H1 (cell line): Measurements from ENCODE around the gene PLXDC2. TPM values are rescaled to one million over a fixed set of nuclear protein-coding genes. Genes with fewer than 3 reads are reported as not detected.

ENCODE experiments used
- CTCF ChIA-PET: fragments of 300-600 bp; sonication (Branson Sonifier 250); formaldehyde crosslinking; loops from one replicate; lab custom pipeline; 2021; ENCODE audit not compliant: partially characterized antibody; lab: Charles Lee
- POLR2A ChIA-PET: fragments of 300-600 bp; sonication (Branson Sonifier 250); formaldehyde crosslinking; loops from one replicate; lab custom pipeline; 2021; ENCODE audit warnings: inconsistent platforms; ENCODE audit not compliant: partially characterized antibody; lab: Charles Lee
- DNase-seq, 2 experiments: peaks; one replicate each; pipeline versions ENCODE4 v3.0.0 to v3.0.0-alpha.2; 2010 to 2022; ENCODE audit warnings: low spot score in 2 of 2, low read depth in 1 of 2, mixed read lengths in 1 of 2
- FAIRE-seq: peaks from 2 replicates; lab custom pipeline; 2011; peaks lifted over from hg19 to GRCh38; lab: Jason Lieb, UNC
- H2AFZ ChIP-seq: 2 replicates; pipeline ENCODE4 v1.8.1; 2012; ENCODE audit warnings: low read length, inconsistent platforms
- H2AK5ac ChIP-seq: 2 replicates; pipeline ENCODE4 v1.6.1; 2013; ENCODE audit warnings: low read depth, low read length
- H2BK120ac ChIP-seq: replicated peaks from 2 replicates; pipeline ENCODE3; 2013; ENCODE audit warnings: low read depth, low read length, inconsistent platforms
- H2BK12ac ChIP-seq: 2 replicates; pipeline ENCODE4 v1.6.1; 2013; ENCODE audit warnings: low read depth, low read length
- H2BK15ac ChIP-seq: 2 replicates; pipeline ENCODE4 v1.6.1; 2013; ENCODE audit warnings: low read length
- H2BK20ac ChIP-seq: 2 replicates; pipeline ENCODE4 v1.6.1; 2013; ENCODE audit warnings: low read length
- H2BK5ac ChIP-seq: 2 replicates; pipeline ENCODE4 v1.6.1; 2013; ENCODE audit warnings: low read depth, low read length
- H3K14ac ChIP-seq: 2 replicates; pipeline ENCODE4 v1.6.1; 2013; ENCODE audit warnings: inconsistent platforms; ENCODE audit not compliant: insufficient read length
- H3K18ac ChIP-seq: 2 replicates; pipeline ENCODE4 v1.6.1; 2013; ENCODE audit warnings: low read length; ENCODE audit errors: extremely low read depth
- H3K23ac ChIP-seq: 2 replicates; pipeline ENCODE4 v1.6.1; 2013; ENCODE audit warnings: inconsistent platforms; ENCODE audit not compliant: insufficient read length
- H3K23me2 ChIP-seq: 2 replicates; pipeline ENCODE4 v1.6.1; 2013; ENCODE audit warnings: low read depth, low read length
- H3K27ac ChIP-seq: 2 replicates; pipeline ENCODE4 v1.6.1; 2011; ENCODE audit warnings: low read depth, low read length, inconsistent platforms
- H3K27me3 ChIP-seq, 4 experiments: replicated peaks in 1 of 4; 1 replicate in 1 of 4; 2 replicates in 3 of 4; pipeline versions ENCODE4 v1.6.1 to v1.8.1; 2011 to 2013; ENCODE audit warnings: low read length in 3 of 4, mild to moderate bottlenecking in 3 of 4, inconsistent platforms in 2 of 4, mixed read lengths in 2 of 4, moderate library complexity in 1 of 4; ENCODE audit not compliant: control insufficient read depth in 3 of 4, insufficient read depth in 3 of 4; ENCODE audit errors: extremely low read depth in 1 of 4
- H3K36me3 ChIP-seq, 4 experiments: 2 replicates each; pipeline versions ENCODE4 v1.6.1 to v1.8.1; 2011 to 2013; ENCODE audit warnings: mild to moderate bottlenecking in 4 of 4, low read length in 3 of 4, moderate library complexity in 2 of 4, control low read depth in 1 of 4, inconsistent platforms in 1 of 4; ENCODE audit not compliant: insufficient read depth in 4 of 4, control insufficient read depth in 2 of 4
- H3K4ac ChIP-seq: replicated peaks from 2 replicates; pipeline ENCODE3; 2013; ENCODE audit warnings: low read length, low read depth, mixed read lengths, inconsistent platforms; ENCODE audit not compliant: insufficient read length
- H3K4me1 ChIP-seq, 4 experiments: replicated peaks in 1 of 4; 1 replicate in 1 of 4; 2 replicates in 3 of 4; pipeline versions ENCODE4 v1.6.1 to v1.8.1; 2011 to 2013; ENCODE audit warnings: low read length in 3 of 4, inconsistent platforms in 2 of 4, mixed read lengths in 1 of 4; ENCODE audit not compliant: insufficient read depth in 4 of 4, control insufficient read depth in 3 of 4
- H3K4me2 ChIP-seq, 2 experiments: 2 replicates each; pipeline versions ENCODE4 v1.6.1 to v1.8.1; 2011 to 2013; ENCODE audit warnings: low read depth in 2 of 2, low read length in 2 of 2, control low read depth in 1 of 2, inconsistent platforms in 1 of 2, mild to moderate bottlenecking in 1 of 2; ENCODE audit not compliant: insufficient read depth in 1 of 2
- H3K4me3 ChIP-seq, 4 experiments: fragments of 200-600, 300-600 bp in 1 of 4; sonication (generic), shearing (Covaris generic), sonication (Bioruptor Twin) in 1 of 4; 2 replicates each; pipeline versions ENCODE4 v1.5.1 to v1.8.1; 2011 to 2016; ENCODE audit warnings: low read length in 4 of 4, low read depth in 3 of 4, control low read depth in 2 of 4, inconsistent platforms in 2 of 4, mild to moderate bottlenecking in 2 of 4, mixed read lengths in 1 of 4, moderate library complexity in 1 of 4; ENCODE audit not compliant: insufficient read depth in 2 of 4; ENCODE audit errors: extremely low read depth in 1 of 4
- H3K56ac ChIP-seq: replicated peaks from 2 replicates; pipeline ENCODE3; 2013; ENCODE audit warnings: low read depth, mild to moderate bottlenecking, mixed read lengths, low read length, inconsistent platforms; ENCODE audit not compliant: insufficient read length
- H3K79me1 ChIP-seq: 2 replicates; pipeline ENCODE4 v1.6.1; 2013; ENCODE audit warnings: low read depth, low read length, control low read depth
- H3K79me2 ChIP-seq, 2 experiments: 2 replicates each; pipeline versions ENCODE4 v1.6.1 to v1.8.1; 2012 to 2013; ENCODE audit warnings: low read length in 2 of 2, mild to moderate bottlenecking in 2 of 2, inconsistent platforms in 1 of 2; ENCODE audit not compliant: insufficient read depth in 2 of 2, control insufficient read depth in 1 of 2
- H3K9ac ChIP-seq, 4 experiments: replicated peaks in 1 of 4; 1 replicate in 1 of 4; 2 replicates in 3 of 4; pipeline versions ENCODE4 v1.6.1 to v1.8.1; 2011 to 2013; ENCODE audit warnings: low read depth in 3 of 4, low read length in 3 of 4, control low read depth in 2 of 4, mild to moderate bottlenecking in 2 of 4, moderate library complexity in 2 of 4, inconsistent platforms in 1 of 4; ENCODE audit errors: extremely low read depth in 1 of 4
- H3K9me3 ChIP-seq, 2 experiments: 2 replicates each; pipeline versions ENCODE4 v1.6.1 to v1.8.1; 2012 to 2013; ENCODE audit warnings: mild to moderate bottlenecking in 2 of 2, moderate library complexity in 2 of 2, control low read depth in 1 of 2, inconsistent platforms in 1 of 2, low read depth in 1 of 2, low read length in 1 of 2, mixed read lengths in 1 of 2; ENCODE audit not compliant: insufficient read depth in 2 of 2
- H4K20me1 ChIP-seq, 2 experiments: replicated peaks in 1 of 2; 2 replicates each; pipeline versions ENCODE3 to v1.8.1; 2011 to 2013; ENCODE audit warnings: inconsistent platforms in 2 of 2, low read length in 2 of 2, mild to moderate bottlenecking in 1 of 2; ENCODE audit not compliant: insufficient read depth in 2 of 2, control insufficient read depth in 1 of 2
- H4K5ac ChIP-seq: 2 replicates; pipeline ENCODE4 v1.6.1; 2013; ENCODE audit warnings: low read length, low read depth, mixed read lengths, inconsistent platforms; ENCODE audit not compliant: insufficient read length
- H4K8ac ChIP-seq: 2 replicates; pipeline ENCODE4 v1.8.0; 2013; ENCODE audit warnings: mild to moderate bottlenecking, moderate library complexity, low read length, inconsistent platforms; ENCODE audit not compliant: insufficient read depth; ENCODE audit errors: extremely low read depth
- H4K91ac ChIP-seq: replicated peaks from 2 replicates; pipeline ENCODE3; 2013; ENCODE audit warnings: low read length, mixed read lengths, inconsistent platforms; ENCODE audit not compliant: insufficient read length
- EGR1 ChIP-seq: IDR thresholded peaks from 2 replicates; pipeline ENCODE4 v1.6.1; 2011; ENCODE audit warnings: low read depth, low read length, borderline replicate concordance
- EP300 ChIP-seq, 2 experiments: IDR thresholded peaks; 1 replicate in 1 of 2; 2 replicates in 1 of 2; pipeline ENCODE4 v1.6.1; 2011 to 2012; ENCODE audit warnings: low read depth in 2 of 2, low read length in 2 of 2, mild to moderate bottlenecking in 2 of 2, borderline replicate concordance in 1 of 2, inconsistent platforms in 1 of 2, moderate library complexity in 1 of 2
- EZH2 ChIP-seq: fragments of 200-600 bp; sonication (generic); IDR thresholded peaks from 2 replicates; pipeline ENCODE4 v1.7.1; 2012; ENCODE audit warnings: low read depth, mild to moderate bottlenecking, moderate library complexity, low read length, inconsistent platforms; ENCODE audit not compliant: severe bottlenecking
- GABPA ChIP-seq: IDR thresholded peaks from 2 replicates; pipeline ENCODE4 v1.6.1; 2011; ENCODE audit warnings: mild to moderate bottlenecking, low read length, moderate library complexity, borderline replicate concordance; ENCODE audit not compliant: insufficient read depth
- JUN ChIP-seq: IDR thresholded peaks from 2 replicates; pipeline ENCODE4 v1.6.1; 2011; ENCODE audit warnings: low read depth, mild to moderate bottlenecking, improper control_type of control experiment, low read length
- KDM4A ChIP-seq: IDR thresholded peaks from one replicate; pipeline ENCODE4 v1.7.1; 2012; ENCODE audit warnings: low read depth, mild to moderate bottlenecking, moderate library complexity, low read length, inconsistent platforms; ENCODE audit not compliant: severe bottlenecking
- PHF8 ChIP-seq: fragments of 200-600 bp; sonication (generic); conservative IDR thresholded peaks from 2 replicates; pipeline ENCODE4 v1.7.1; 2012; ENCODE audit warnings: low read depth, mild to moderate bottlenecking, inconsistent platforms, low read length, moderate library complexity
- POLR2A ChIP-seq, 2 experiments: IDR thresholded peaks; 1 replicate in 1 of 2; 2 replicates in 1 of 2; pipeline ENCODE4 v1.6.1; 2011; ENCODE audit warnings: low read depth in 2 of 2, low read length in 2 of 2, mild to moderate bottlenecking in 2 of 2; ENCODE audit errors: control extremely low read depth in 1 of 2
- RAD21 ChIP-seq, 2 experiments: IDR thresholded peaks in 1 of 2; conservative IDR thresholded peaks in 1 of 2; 2 replicates each; pipeline ENCODE4 v1.6.1; 2011; ENCODE audit warnings: low read depth in 2 of 2, low read length in 2 of 2, improper control_type of control experiment in 1 of 2, inconsistent platforms in 1 of 2, mild to moderate bottlenecking in 1 of 2, moderate library complexity in 1 of 2
- RXRA ChIP-seq: IDR thresholded peaks from 2 replicates; pipeline ENCODE4 v1.6.1; 2011; ENCODE audit warnings: low read depth, mild to moderate bottlenecking, low read length, moderate library complexity; ENCODE audit not compliant: insufficient read depth
- TBP ChIP-seq: IDR thresholded peaks from 2 replicates; pipeline ENCODE4 v1.6.1; 2011; ENCODE audit warnings: low read depth, low read length, improper control_type of control experiment
- TCF12 ChIP-seq: IDR thresholded peaks from 2 replicates; pipeline ENCODE4 v1.6.1; 2011; ENCODE audit warnings: low read depth, mild to moderate bottlenecking, low read length
- YY1 ChIP-seq: IDR thresholded peaks from 2 replicates; pipeline ENCODE4 v1.6.1; 2011; ENCODE audit warnings: low read depth, mild to moderate bottlenecking, low read length
- WGBS, 2 experiments: shearing (Covaris generic) in 1 of 2; methylation state at CpG; one replicate each; pipeline versions ENCODE4 v1.1.6 to v1.1.7; 2013 to 2015; ENCODE audit warnings: low lambda C conversion rate in 2 of 2, mixed read lengths in 2 of 2, inconsistent platforms in 1 of 2, low coverage in 1 of 2, missing lambda C conversion rate in 1 of 2; ENCODE audit not compliant: insufficient replicate concordance in 2 of 2, insufficient coverage in 1 of 2, insufficient read length in 1 of 2; ENCODE audit errors: extremely low coverage in 1 of 2, missing lambda C conversion rate in 1 of 2; 5-methylcytosine and 5-hydroxymethylcytosine counted together
- polyA plus RNA-seq, 7 experiments: library from polyadenylated mRNA; depleted of rRNA in 3 of 7; stranded (reverse) in 5 of 7; unstranded in 2 of 7; fragments of >200 nt in 5 of 7; fragments of 200-250 nt in 2 of 7; gene quantifications; 1 replicate in 5 of 7; 2 replicates in 1 of 7; 4 replicates in 1 of 7; pipeline versions ENCODE4 v1.2.1 to v1.2.3, GENCODE V29; 2011 to 2013; ENCODE audit warnings: missing spikeins in 2 of 7, mixed read lengths in 2 of 7
- total RNA-seq: library from RNA; stranded (reverse); fragmentation: NEBNext Ultra II Directional; extraction: Animal tissue kit (Norgen Biotek cat#: 25700); gene quantifications from 2 replicates; pipeline ENCODE4 v1.2.1, GENCODE V29; 2021
- TF ChIP-seq, protein P1 (sequence below): IDR thresholded peaks from 2 replicates; pipeline ENCODE4 v1.6.1; 2012; ENCODE audit warnings: inconsistent platforms

The PLXDC2 gene
- total and polyA plus RNA-seq, 2 of the 8 experiments (the other 6 are each of a cell fraction or from before 2014, with no cell fraction given) = 23.0 to 40.5 TPM

- Histone ChIP-seq H4K8ac (no peak overlapping the region), H2BK12ac (no peak overlapping the region), H4K5ac (no peak overlapping the region), H4K20me1 (no peaks in the 10 kb centered on the region), H3K4ac (no peak overlapping the region), H3K27ac (no peak overlapping the region), H2BK15ac (no peak overlapping the region), H3K4me1 (no peaks in the 10 kb centered on the region), H3K4me2 (no peak overlapping the region), H3K36me3 (peaks cover 0 to 4% (median 0%) of the 10 kb centered on the region in 4 experiments; a peak in 1 of 8 replicates), H3K23ac (no peak overlapping the region), H2BK120ac (no peak overlapping the region), H3K9ac (no peak overlapping the region), H3K9me3 (peaks cover 0 to 4% of the 10 kb centered on the region in 2 experiments; a peak in 2 of 4 replicates), H3K23me2 (no peaks in the 10 kb centered on the region; the same call in 1 of the 2 replicates), H2AFZ (no peak overlapping the region), H4K91ac (no peak overlapping the region), H3K79me2 (no peaks in the 10 kb centered on the region), H3K79me1 (no peaks in the 10 kb centered on the region), H3K4me3 (no peak overlapping the region), H3K56ac (no peak overlapping the region), H3K18ac (no peak overlapping the region), H2AK5ac (no peak overlapping the region), H3K27me3 (no peaks in the 10 kb centered on the region), H3K14ac (no peak overlapping the region), H2BK20ac (no peak overlapping the region), H2BK5ac (no peak overlapping the region)
- DNase-seq = no peak
- ChIA-PET POLR2A (no interaction called here), CTCF (interaction anchor here (0.6 kb wide), 1 partner anchor 67 kb away, joined by 3 read pairs; no protein-coding TSS in a partner anchor)
- no peak for FAIRE-seq
- 95% methylated on average over 3 of the region's 3 CpGs; no CpG with 5 or more reads in 1 of the 2 experiments for WGBS, 2 experiments
- no peak for TF ChIP-seq TBP
- no peak for TF ChIP-seq GABPA
- no peak for TF ChIP-seq EP300 (IDR thresholded peaks at IDR 0.05; ENCODE audit: borderline replicate concordance in 1 of 2, low read depth in 2 of 2, low read length in 2 of 2)
- TF ChIP-seq KDM4A = no peak
- TF ChIP-seq PHF8 = no peak
- no peak for TF ChIP-seq RAD21 (IDR thresholded peaks at IDR 0.05 in 1 of 2, conservative IDR thresholded peaks at IDR 0.05 in 1 of 2; ENCODE audit: low read depth in 2 of 2, low read length in 2 of 2)
- no peak for TF ChIP-seq YY1
- TF ChIP-seq, protein P1, sequence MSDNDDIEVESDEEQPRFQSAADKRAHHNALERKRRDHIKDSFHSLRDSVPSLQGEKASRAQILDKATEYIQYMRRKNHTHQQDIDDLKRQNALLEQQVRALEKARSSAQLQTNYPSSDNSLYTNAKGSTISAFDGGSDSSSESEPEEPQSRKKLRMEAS = no peak
- TF ChIP-seq TCF12 = no peak
- TF ChIP-seq JUN = no peak
- no peak for TF ChIP-seq RXRA
- no peak for TF ChIP-seq EGR1
- TF ChIP-seq POLR2A (IDR thresholded peaks at IDR 0.05; ENCODE audit: control extremely low read depth in 1 of 2, low read depth in 2 of 2, low read length in 2 of 2) = no peak
- TF ChIP-seq EZH2 = no peak
These were observed 274.6 kb downstream of the PLXDC2 start for GRCh38 chr10:20090831-20091230.
